ENCODE results near the gene ZNF724.

- no peak for TF ChIP-seq CTCF (IDR thresholded peaks at IDR 0.05; ENCODE audit: low read depth, low read length, poor library complexity, severe bottlenecking)
- TF ChIP-seq EZH2phosphoT487 (IDR thresholded peaks at IDR 0.05; ENCODE audit: borderline replicate concordance, low read length), result no peak
Measured at GRCh38 chr19:23262920-23263319, 12.7 kb upstream of the ZNF724 start.
